SK-N-SH treated with all-trans-retinoic acid at 6 μM for 48 hours (cell line): ENCODE results near the gene CENPP.

Source experiments
- ATAC-seq: fragments of 200-7000 bp; cut with Tn5 transposase; 3 replicates; pipeline ENCODE4 v1.9.1; 2020; ENCODE audit warnings: mild to moderate bottlenecking, moderate library complexity
- CSDC2 ChIP-seq: fragments of 250-450 bp; sonication (Bioruptor Pico); IDR thresholded peaks from 2 replicates; pipeline ENCODE4 v1.5.0; 2020; ENCODE audit warnings: mild to moderate bottlenecking, moderate library complexity
- ESRRG ChIP-seq: fragments of 250-450 bp; sonication (Bioruptor Pico); IDR thresholded peaks from 2 replicates; pipeline ENCODE4 v1.6.1; 2021; ENCODE audit warnings: mild to moderate bottlenecking
- GLIS3 ChIP-seq: fragments of 250-450 bp; sonication (Bioruptor Pico); IDR thresholded peaks from 2 replicates; pipeline ENCODE4 v1.5.0; 2020; ENCODE audit warnings: mild to moderate bottlenecking, moderate library complexity
- ISL1 ChIP-seq: fragments of 250-450 bp; sonication (Bioruptor Pico); IDR thresholded peaks from 2 replicates; pipeline ENCODE4 v2.1.2; 2022; ENCODE audit warnings: mild to moderate bottlenecking, moderate library complexity
- PPARA ChIP-seq: fragments of 250-450 bp; sonication (Bioruptor Pico); IDR thresholded peaks from 2 replicates; pipeline ENCODE4 v1.5.0; 2020; ENCODE audit warnings: mild to moderate bottlenecking, borderline replicate concordance
- RARB ChIP-seq: fragments of 250-450 bp; sonication (Bioruptor Pico); IDR thresholded peaks from 2 replicates; pipeline ENCODE4 v1.8.0; 2021; ENCODE audit warnings: mild to moderate bottlenecking, moderate library complexity
- TCF4 ChIP-seq: fragments of 250-450 bp; sonication (Bioruptor Pico); IDR thresholded peaks from 2 replicates; pipeline ENCODE4 v1.8.0; 2021; ENCODE audit warnings: mild to moderate bottlenecking, moderate library complexity, borderline replicate concordance
- TOX ChIP-seq: fragments of 250-450 bp; sonication (Bioruptor Pico); IDR thresholded peaks from 2 replicates; pipeline ENCODE4 v1.8.0; 2021; ENCODE audit warnings: mild to moderate bottlenecking, moderate library complexity, borderline replicate concordance
- ZFP3 ChIP-seq: fragments of 250-450 bp; sonication (Bioruptor Pico); IDR thresholded peaks from 2 replicates; pipeline ENCODE4 v1.5.0; 2020; ENCODE audit warnings: mild to moderate bottlenecking, moderate library complexity
- ZFP30 ChIP-seq: fragments of 450-650 bp; formaldehyde crosslinking; IDR thresholded peaks from 2 replicates; pipeline ENCODE4 v1.5.0; 2022; ENCODE audit warnings: mild to moderate bottlenecking, moderate library complexity
- ZNF70 ChIP-seq: fragments of 450-650 bp; formaldehyde crosslinking; IDR thresholded peaks from 2 replicates; pipeline ENCODE4 v1.5.0; 2020; ENCODE audit warnings: mild to moderate bottlenecking, moderate library complexity
- ZNF8 ChIP-seq: fragments of 450-650 bp; formaldehyde crosslinking; IDR thresholded peaks from 2 replicates; pipeline ENCODE4 v1.5.0; 2020; ENCODE audit warnings: mild to moderate bottlenecking, moderate library complexity
- TF ChIP-seq, protein P1 (sequence below): fragments of 250-450 bp; sonication (Bioruptor Pico); IDR thresholded peaks from 2 replicates; pipeline ENCODE4 v1.5.0; 2020; ENCODE audit warnings: mild to moderate bottlenecking, moderate library complexity
- TF ChIP-seq, protein P2 (sequence below): fragments of 250-450 bp; sonication (Bioruptor Pico); IDR thresholded peaks from 2 replicates; pipeline ENCODE4 v1.8.0; 2021; ENCODE audit warnings: low read depth, mild to moderate bottlenecking, moderate library complexity, borderline replicate concordance
- TF ChIP-seq, protein P3 (sequence below): fragments of 250-450 bp; sonication (Bioruptor Pico); IDR thresholded peaks from 2 replicates; pipeline ENCODE4 v1.8.0; 2020; ENCODE audit warnings: mild to moderate bottlenecking, moderate library complexity, borderline replicate concordance
- TF ChIP-seq, protein P4 (sequence below): fragments of 250-450 bp; sonication (Bioruptor Pico); IDR thresholded peaks from 2 replicates; pipeline ENCODE4 v1.5.1; 2020; ENCODE audit warnings: low read depth, mild to moderate bottlenecking, moderate library complexity

Gene CENPP

DNA sequence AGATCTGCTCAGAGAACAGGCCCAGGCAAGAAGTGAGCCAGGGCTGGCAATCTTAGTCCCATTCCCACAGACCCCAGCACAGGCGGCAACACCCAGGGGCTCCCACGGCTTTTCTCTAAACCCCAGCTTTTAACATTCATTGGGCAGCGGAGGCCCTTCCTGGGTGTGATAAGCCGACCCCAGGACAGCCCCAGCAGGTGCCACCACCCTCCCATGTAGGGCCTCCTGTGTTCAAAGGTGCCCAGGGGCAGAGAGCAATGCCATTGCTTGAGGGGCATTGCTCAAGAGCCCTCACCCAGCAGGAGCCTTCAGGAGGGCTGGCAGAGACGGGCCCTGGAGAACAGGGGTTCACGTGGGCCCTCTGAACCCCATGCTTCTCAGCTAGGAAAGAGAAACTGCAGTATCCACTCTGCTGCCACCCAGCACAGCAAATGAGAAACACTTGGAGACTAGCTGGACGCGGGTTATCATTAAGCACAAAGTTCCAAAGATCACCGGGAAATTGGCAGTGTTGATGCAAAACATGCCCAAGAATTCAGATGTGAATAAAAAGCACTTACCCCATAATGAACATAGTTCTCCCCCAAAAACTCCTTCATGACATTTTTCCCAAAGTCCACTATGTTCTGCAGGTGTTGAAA lies 330.3 kb downstream of the CENPP start (continued):
- TF ChIP-seq, protein P1, sequence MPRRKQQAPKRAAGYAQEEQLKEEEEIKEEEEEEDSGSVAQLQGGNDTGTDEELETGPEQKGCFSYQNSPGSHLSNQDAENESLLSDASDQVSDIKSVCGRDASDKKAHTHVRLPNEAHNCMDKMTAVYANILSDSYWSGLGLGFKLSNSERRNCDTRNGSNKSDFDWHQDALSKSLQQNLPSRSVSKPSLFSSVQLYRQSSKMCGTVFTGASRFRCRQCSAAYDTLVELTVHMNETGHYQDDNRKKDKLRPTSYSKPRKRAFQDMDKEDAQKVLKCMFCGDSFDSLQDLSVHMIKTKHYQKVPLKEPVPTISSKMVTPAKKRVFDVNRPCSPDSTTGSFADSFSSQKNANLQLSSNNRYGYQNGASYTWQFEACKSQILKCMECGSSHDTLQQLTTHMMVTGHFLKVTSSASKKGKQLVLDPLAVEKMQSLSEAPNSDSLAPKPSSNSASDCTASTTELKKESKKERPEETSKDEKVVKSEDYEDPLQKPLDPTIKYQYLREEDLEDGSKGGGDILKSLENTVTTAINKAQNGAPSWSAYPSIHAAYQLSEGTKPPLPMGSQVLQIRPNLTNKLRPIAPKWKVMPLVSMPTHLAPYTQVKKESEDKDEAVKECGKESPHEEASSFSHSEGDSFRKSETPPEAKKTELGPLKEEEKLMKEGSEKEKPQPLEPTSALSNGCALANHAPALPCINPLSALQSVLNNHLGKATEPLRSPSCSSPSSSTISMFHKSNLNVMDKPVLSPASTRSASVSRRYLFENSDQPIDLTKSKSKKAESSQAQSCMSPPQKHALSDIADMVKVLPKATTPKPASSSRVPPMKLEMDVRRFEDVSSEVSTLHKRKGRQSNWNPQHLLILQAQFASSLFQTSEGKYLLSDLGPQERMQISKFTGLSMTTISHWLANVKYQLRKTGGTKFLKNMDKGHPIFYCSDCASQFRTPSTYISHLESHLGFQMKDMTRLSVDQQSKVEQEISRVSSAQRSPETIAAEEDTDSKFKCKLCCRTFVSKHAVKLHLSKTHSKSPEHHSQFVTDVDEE (CRISPR knock-in tag), result no peak
- TF ChIP-seq PPARA (CRISPR knock-in tag) (no peak), TCF4 (CRISPR knock-in tag) (no peak), TOX (CRISPR knock-in tag) (no peak)
- TF ChIP-seq, protein P2, sequence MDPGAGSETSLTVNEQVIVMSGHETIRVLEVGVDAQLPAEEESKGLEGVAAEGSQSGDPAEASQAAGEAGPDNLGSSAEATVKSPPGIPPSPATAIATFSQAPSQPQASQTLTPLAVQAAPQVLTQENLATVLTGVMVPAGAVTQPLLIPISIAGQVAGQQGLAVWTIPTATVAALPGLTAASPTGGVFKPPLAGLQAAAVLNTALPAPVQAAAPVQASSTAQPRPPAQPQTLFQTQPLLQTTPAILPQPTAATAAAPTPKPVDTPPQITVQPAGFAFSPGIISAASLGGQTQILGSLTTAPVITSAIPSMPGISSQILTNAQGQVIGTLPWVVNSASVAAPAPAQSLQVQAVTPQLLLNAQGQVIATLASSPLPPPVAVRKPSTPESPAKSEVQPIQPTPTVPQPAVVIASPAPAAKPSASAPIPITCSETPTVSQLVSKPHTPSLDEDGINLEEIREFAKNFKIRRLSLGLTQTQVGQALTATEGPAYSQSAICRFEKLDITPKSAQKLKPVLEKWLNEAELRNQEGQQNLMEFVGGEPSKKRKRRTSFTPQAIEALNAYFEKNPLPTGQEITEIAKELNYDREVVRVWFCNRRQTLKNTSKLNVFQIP (CRISPR knock-in tag), result no peak

DNA sequence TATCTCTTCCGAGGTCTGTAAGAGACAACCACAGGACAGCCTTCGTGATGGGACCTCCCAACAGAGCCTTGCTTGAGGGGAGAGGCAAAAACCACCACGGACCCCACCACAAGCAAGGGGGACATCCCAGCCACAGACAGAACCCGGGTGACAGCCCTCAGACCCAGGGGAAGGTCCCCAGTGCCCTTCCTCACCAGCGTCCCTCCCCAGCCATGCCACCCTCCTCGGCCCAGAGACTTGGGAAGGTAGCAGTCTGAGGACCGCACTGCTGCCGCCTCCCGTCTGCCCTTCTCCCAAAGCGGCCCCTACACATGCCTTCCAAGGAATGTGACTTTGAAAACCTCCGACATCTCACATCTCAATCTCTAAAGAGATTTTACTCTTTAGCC lies 330.8 kb downstream of the CENPP start:
- no peak for ATAC-seq
- TF ChIP-seq, protein P1 (CRISPR knock-in tag), result no peak
- TF ChIP-seq, protein P2 (CRISPR knock-in tag), result no peak
- TF ChIP-seq, protein P3, sequence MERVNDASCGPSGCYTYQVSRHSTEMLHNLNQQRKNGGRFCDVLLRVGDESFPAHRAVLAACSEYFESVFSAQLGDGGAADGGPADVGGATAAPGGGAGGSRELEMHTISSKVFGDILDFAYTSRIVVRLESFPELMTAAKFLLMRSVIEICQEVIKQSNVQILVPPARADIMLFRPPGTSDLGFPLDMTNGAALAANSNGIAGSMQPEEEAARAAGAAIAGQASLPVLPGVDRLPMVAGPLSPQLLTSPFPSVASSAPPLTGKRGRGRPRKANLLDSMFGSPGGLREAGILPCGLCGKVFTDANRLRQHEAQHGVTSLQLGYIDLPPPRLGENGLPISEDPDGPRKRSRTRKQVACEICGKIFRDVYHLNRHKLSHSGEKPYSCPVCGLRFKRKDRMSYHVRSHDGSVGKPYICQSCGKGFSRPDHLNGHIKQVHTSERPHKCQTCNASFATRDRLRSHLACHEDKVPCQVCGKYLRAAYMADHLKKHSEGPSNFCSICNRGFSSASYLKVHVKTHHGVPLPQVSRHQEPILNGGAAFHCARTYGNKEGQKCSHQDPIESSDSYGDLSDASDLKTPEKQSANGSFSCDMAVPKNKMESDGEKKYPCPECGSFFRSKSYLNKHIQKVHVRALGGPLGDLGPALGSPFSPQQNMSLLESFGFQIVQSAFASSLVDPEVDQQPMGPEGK (CRISPR knock-in tag), result no peak
- TF ChIP-seq GLIS3 (CRISPR knock-in tag) (no peak), CSDC2 (CRISPR knock-in tag) (no peak), ESRRG (CRISPR knock-in tag) (no peak), ZFP3 (no peak), RARB (CRISPR knock-in tag) (no peak), ISL1 (CRISPR knock-in tag) (no peak), ZNF70 (CRISPR knock-in tag) (no peak), ZFP30 (no peak), ZNF8 (CRISPR knock-in tag) (no peak)
- TF ChIP-seq, protein P4, sequence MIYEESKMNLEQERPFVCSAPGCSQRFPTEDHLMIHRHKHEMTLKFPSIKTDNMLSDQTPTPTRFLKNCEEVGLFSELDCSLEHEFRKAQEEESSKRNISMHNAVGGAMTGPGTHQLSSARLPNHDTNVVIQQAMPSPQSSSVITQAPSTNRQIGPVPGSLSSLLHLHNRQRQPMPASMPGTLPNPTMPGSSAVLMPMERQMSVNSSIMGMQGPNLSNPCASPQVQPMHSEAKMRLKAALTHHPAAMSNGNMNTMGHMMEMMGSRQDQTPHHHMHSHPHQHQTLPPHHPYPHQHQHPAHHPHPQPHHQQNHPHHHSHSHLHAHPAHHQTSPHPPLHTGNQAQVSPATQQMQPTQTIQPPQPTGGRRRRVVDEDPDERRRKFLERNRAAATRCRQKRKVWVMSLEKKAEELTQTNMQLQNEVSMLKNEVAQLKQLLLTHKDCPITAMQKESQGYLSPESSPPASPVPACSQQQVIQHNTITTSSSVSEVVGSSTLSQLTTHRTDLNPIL (CRISPR knock-in tag), result no peak
